ENCODE data around the gene HGF. TPM values are rescaled to one million over a fixed set of nuclear protein-coding genes. Genes with fewer than 3 reads are reported as not detected.

HGF gene
- total RNA-seq, 1 experiment from 2014 or later: 0.72 TPM

- TF ChIP-seq ZNF532 (CRISPR knock-in tag; IDR thresholded peaks at IDR 0.05; ENCODE audit: borderline replicate concordance) (no peak), FOXP4 (CRISPR knock-in tag; IDR thresholded peaks at IDR 0.05) (no peak), AR (CRISPR knock-in tag; IDR thresholded peaks at IDR 0.05) (no peak), NFE2L1 (CRISPR knock-in tag; IDR thresholded peaks at IDR 0.05) (no peak), NR3C1 (CRISPR knock-in tag; conservative IDR thresholded peaks at IDR 0.05; ENCODE audit: low read depth) (no peak), TP53 (CRISPR knock-in tag; IDR thresholded peaks at IDR 0.05) (no peak), IRF2 (CRISPR knock-in tag; IDR thresholded peaks at IDR 0.05; ENCODE audit: borderline replicate concordance, low read depth) (no peak), TCF7 (CRISPR knock-in tag; IDR thresholded peaks at IDR 0.05; ENCODE audit: low read depth) (no peak)
Observed at GRCh38 chr7:81751619-81752317, 18.1 kb downstream of the HGF start (continued).

- no peak for DNase-seq (ENCODE audit: low spot score)
- POLR2A ChIA-PET: no interaction called here
- H3K9me3 Mint-ChIP-seq: no peaks in the 10 kb centered on the region
- no peaks in the 10 kb centered on the region for H3K27me3 Mint-ChIP-seq (ENCODE audit: low read depth)
- ATAC-seq: no peak
- H3K27ac Mint-ChIP-seq: no peak overlapping the region
- H3K4me1 Mint-ChIP-seq: peaks cover 8% of the 10 kb centered on the region
- CTCF ChIA-PET: no interaction called here
- H3K4me3 Mint-ChIP-seq: no peak overlapping the region
- no peaks in the 10 kb centered on the region for H3K36me3 Mint-ChIP-seq
- no peak for TF ChIP-seq NR2C2 (CRISPR knock-in tag; IDR thresholded peaks at IDR 0.05)
- TF ChIP-seq NFE2L1 (CRISPR knock-in tag; IDR thresholded peaks at IDR 0.05): no peak
- no peak for TF ChIP-seq GABPB1 (CRISPR knock-in tag; IDR thresholded peaks at IDR 0.05)
- TF ChIP-seq SOX15 (CRISPR knock-in tag; IDR thresholded peaks at IDR 0.05): no peak
- no peak for TF ChIP-seq ZNF317 (CRISPR knock-in tag; IDR thresholded peaks at IDR 0.05; ENCODE audit: borderline replicate concordance, low read depth)
- TF ChIP-seq FOXJ3 (CRISPR knock-in tag; IDR thresholded peaks at IDR 0.05; ENCODE audit: borderline replicate concordance): no peak
- TF ChIP-seq JAZF1 (CRISPR knock-in tag; IDR thresholded peaks at IDR 0.05): no peak
- TF ChIP-seq AFF4 (CRISPR knock-in tag; IDR thresholded peaks at IDR 0.05; ENCODE audit: borderline replicate concordance): no peak
- no peak for TF ChIP-seq MLX (CRISPR knock-in tag; IDR thresholded peaks at IDR 0.05)
- TF ChIP-seq ZNF425 (CRISPR knock-in tag; conservative IDR thresholded peaks at IDR 0.05): no peak
- no peak for TF ChIP-seq E2F5 (CRISPR knock-in tag; IDR thresholded peaks at IDR 0.05)
- no peak for TF ChIP-seq SMAD3 (CRISPR knock-in tag; IDR thresholded peaks at IDR 0.05; ENCODE audit: borderline replicate concordance)
Observed at GRCh38 chr7:81745637-81746036, 24.2 kb downstream of the HGF start.
